HCT116 (cell line): ENCODE measurements around the gene PCGF5. TPM values are rescaled to one million over a fixed set of nuclear protein-coding genes. Genes with fewer than 3 reads are reported as not detected.

ENCODE experiments used
- ATAC-seq: fragments of 200-7000 bp; cut with Tn5 transposase; 2 replicates; pipeline ENCODE4 v1.9.1; 2020; ENCODE audit warnings: mild to moderate bottlenecking, moderate library complexity
- BruUV-seq: library from RNA; stranded (reverse); fragments of 400-500 nt; replicated peaks from 2 replicates; lab custom pipeline; 2021; lab: Mats Ljungman, UMichigan
- CTCF ChIA-PET: fragments of 300-600 bp; sonication (Branson Sonifier 250); formaldehyde crosslinking; loops from one replicate; lab custom pipeline; 2021; ENCODE audit warnings: antibody characterized with exemption; lab: Charles Lee
- POLR2A ChIA-PET: fragments of 300-600, 350-600 bp; sonication (Branson Sonifier 250); formaldehyde crosslinking; loops from one replicate; lab custom pipeline; 2021; ENCODE audit warnings: antibody characterized with exemption; lab: Charles Lee
- RAD21 ChIA-PET, 2 experiments: fragments of 300-600 bp; sonication (Branson Sonifier 250); formaldehyde crosslinking; loops; one replicate each; lab custom pipeline; 2023; ENCODE audit warnings: low total read pairs in 2 of 2; ENCODE audit not compliant: uncharacterized antibody in 2 of 2, unreplicated experiment in 2 of 2, low non-redundant PET in 1 of 2; lab: Charles Lee
- DNase-seq: peaks from one replicate; pipeline ENCODE4 v3.0.0-alpha.2; 2010; ENCODE audit warnings: low read depth, low spot score
- H2AFZ ChIP-seq: fragments of 200-600 bp; shearing (Covaris generic), sonication (generic); 2 replicates; pipeline ENCODE4 v1.6.1; 2017; ENCODE audit warnings: low read depth, mixed run types, mixed read lengths, antibody characterized with exemption, low read length; ENCODE audit not compliant: poor library complexity, severe bottlenecking
- H3K27ac ChIP-seq: 2 replicates; pipeline ENCODE4 v1.5.1; 2012; ENCODE audit warnings: low read depth, low read length
- H3K27me3 ChIP-seq: fragments of 200-600 bp; sonication (generic); 2 replicates; pipeline ENCODE4 v1.6.1; 2016; ENCODE audit warnings: mixed run types, low read length, mixed read lengths; ENCODE audit not compliant: insufficient read depth
- H3K36me3 ChIP-seq, 2 experiments: fragments of 200-500 bp in 1 of 2; fragments of 200-600 bp in 1 of 2; sonication (Bioruptor generic) in 1 of 2; sonication (generic) in 1 of 2; 2 replicates each; pipeline versions ENCODE4 v1.5.1 to v1.6.1; 2014 to 2016; ENCODE audit warnings: low read length in 2 of 2, inconsistent platforms in 1 of 2, mixed read lengths in 1 of 2, mixed run types in 1 of 2; ENCODE audit not compliant: insufficient read depth in 2 of 2, control insufficient read depth in 1 of 2
- H3K4me1 ChIP-seq, 2 experiments: fragments of 200-600 bp in 1 of 2; sonication (generic) in 1 of 2; 2 replicates each; pipeline versions ENCODE4 v1.5.1 to v1.6.1; 2012 to 2017; ENCODE audit warnings: low read length in 2 of 2, inconsistent platforms in 1 of 2, mild to moderate bottlenecking in 1 of 2, mixed read lengths in 1 of 2, mixed run types in 1 of 2, moderate library complexity in 1 of 2; ENCODE audit not compliant: insufficient read depth in 2 of 2, control insufficient read depth in 1 of 2
- H3K4me2 ChIP-seq: fragments of 200-600 bp; sonication (generic); 2 replicates; pipeline ENCODE4 v1.6.1; 2017; ENCODE audit warnings: mixed run types, low read length, mixed read lengths
- H3K4me3 ChIP-seq, 2 experiments: fragments of 200-600 bp in 1 of 2; sonication (generic) in 1 of 2; replicated peaks in 1 of 2; 2 replicates each; pipeline ENCODE4 v1.5.1; 2011 to 2016; ENCODE audit warnings: low read length in 2 of 2, control low read depth in 1 of 2, low read depth in 1 of 2, mild to moderate bottlenecking in 1 of 2, mixed read lengths in 1 of 2, mixed run types in 1 of 2
- H3K79me2 ChIP-seq: fragments of 200-600 bp; sonication (generic); 2 replicates; pipeline ENCODE4 v1.6.1; 2017; ENCODE audit warnings: mild to moderate bottlenecking, mixed run types, low read length, moderate library complexity, mixed read lengths; ENCODE audit not compliant: insufficient read depth
- H3K9ac ChIP-seq: fragments of 200-600 bp; sonication (generic); 2 replicates; pipeline ENCODE4 v1.6.1; 2016; ENCODE audit warnings: low read length, mixed read lengths
- H3K9me2 ChIP-seq: fragments of 200-600 bp; sonication (generic), shearing (Covaris generic); 2 replicates; pipeline ENCODE4 v1.6.1; 2017; ENCODE audit warnings: mixed run types, mild to moderate bottlenecking, moderate library complexity; ENCODE audit not compliant: insufficient read depth
- H3K9me3 ChIP-seq, 2 experiments: fragments of 200-500 bp in 1 of 2; fragments of 200-600 bp in 1 of 2; sonication (Bioruptor generic) in 1 of 2; sonication (generic) in 1 of 2; 2 replicates each; pipeline ENCODE4 v1.6.1; 2014 to 2017; ENCODE audit warnings: low read length in 2 of 2, mixed read lengths in 2 of 2, inconsistent platforms in 1 of 2, low read depth in 1 of 2, mild to moderate bottlenecking in 1 of 2, mixed run types in 1 of 2, moderate library complexity in 1 of 2; ENCODE audit not compliant: control insufficient read depth in 1 of 2, insufficient read depth in 1 of 2
- H4K20me1 ChIP-seq: fragments of 200-600 bp; sonication (generic), shearing (Covaris generic); 2 replicates; pipeline ENCODE4 v1.6.1; 2017; ENCODE audit warnings: mixed run types, mild to moderate bottlenecking, moderate library complexity; ENCODE audit not compliant: insufficient read depth
- ATF3 ChIP-seq: IDR thresholded peaks from 2 replicates; pipeline ENCODE4 v1.6.1; 2012
- CBX3 ChIP-seq: IDR thresholded peaks from 2 replicates; pipeline ENCODE4 v1.6.1; 2012; ENCODE audit warnings: low read depth
- CTCF ChIP-seq, 3 experiments: fragments of 200-600 bp in 1 of 3; sonication (generic) in 1 of 3; IDR thresholded peaks in 2 of 3; conservative IDR thresholded peaks in 1 of 3; 2 replicates each; pipeline ENCODE4 v1.5.1; 2012 to 2017; ENCODE audit warnings: low read depth in 2 of 3, low read length in 2 of 3, antibody characterized with exemption in 1 of 3, borderline replicate concordance in 1 of 3, control low read depth in 1 of 3, mild to moderate bottlenecking in 1 of 3, mixed read lengths in 1 of 3, mixed run types in 1 of 3, moderate library complexity in 1 of 3; ENCODE audit not compliant: insufficient read depth in 1 of 3
- EZH2 ChIP-seq: fragments of 200-600 bp; sonication (generic); IDR thresholded peaks from 2 replicates; pipeline ENCODE4 v1.6.1; 2017; ENCODE audit warnings: antibody characterized with exemption, mixed run types
- FOSL1 ChIP-seq: IDR thresholded peaks from 2 replicates; pipeline ENCODE4 v1.6.1; 2012; ENCODE audit warnings: low read depth
- JUND ChIP-seq: IDR thresholded peaks from 2 replicates; pipeline ENCODE4 v1.6.1; 2012
- POLR2A ChIP-seq: IDR thresholded peaks from 2 replicates; pipeline ENCODE4 v1.7.0; 2011; ENCODE audit warnings: borderline replicate concordance; ENCODE audit not compliant: insufficient read depth, insufficient read length; ENCODE audit errors: extremely low read depth
- SIN3A ChIP-seq: IDR thresholded peaks from 2 replicates; pipeline ENCODE4 v1.6.1; 2012; ENCODE audit warnings: low read depth
- TCF7L2 ChIP-seq: IDR thresholded peaks from 2 replicates; pipeline ENCODE4 v1.7.0; 2011; ENCODE audit warnings: borderline replicate concordance, inconsistent platforms; ENCODE audit not compliant: insufficient read depth, insufficient read length; ENCODE audit errors: extremely low read depth
- ZFX ChIP-seq: fragments of 450-650 bp; IDR thresholded peaks from 2 replicates; pipeline ENCODE4 v1.6.1; 2017
- ZNF274 ChIP-seq: fragments of 200-500 bp; sonication (Bioruptor generic); IDR thresholded peaks from 2 replicates; pipeline ENCODE4 v1.6.1; 2014; ENCODE audit warnings: mild to moderate bottlenecking, low read depth, low read length, inconsistent platforms
- intact Hi-C: fragments of 100-400 bp; cut with micrococcal nuclease; formaldehyde crosslinking; loops from 2 replicates; pipeline ENCODE4 v1.10.0; 2022
- total RNA-seq: library from RNA; stranded (reverse); gene quantifications from one replicate; pipeline ENCODE4 v1.2.1, GENCODE V29; 2021; ENCODE audit not compliant: unreplicated experiment

PCGF5 gene
- total RNA-seq, 1 experiment from 2014 or later = 27.5 TPM

GRCh38 chr10:91328320-91328984 lies 108.0 kb downstream of the PCGF5 start:
- ChIA-PET POLR2A (no interaction called here), RAD21 (interaction anchor here in 1 of 2 experiments (0.6 kb wide), 1 partner anchor 238 kb away, joined by 3 read pairs; no protein-coding TSS in a partner anchor), CTCF (interaction anchor here (1.1 kb wide), 1 partner anchor 30 kb away, joined by 3 read pairs; no protein-coding TSS in a partner anchor)
- ATAC-seq (no peak), DNase-seq (no peak)
- H3K27me3 ChIP-seq = no peaks in the 10 kb centered on the region
- no peak overlapping the region for H3K9ac ChIP-seq
- no peak overlapping the region for H3K4me3 ChIP-seq
- intact Hi-C loops = no loop called here
- H3K9me3 ChIP-seq = no peaks in the 10 kb centered on the region
- no peaks in the 10 kb centered on the region for H3K4me1 ChIP-seq
- no TSS peak for BruUV-seq
- no peaks in the 10 kb centered on the region for H3K9me2 ChIP-seq
- H3K27ac ChIP-seq = no peak overlapping the region
- no peaks in the 10 kb centered on the region for H4K20me1 ChIP-seq
- TF ChIP-seq ZFX = no peak
- TF ChIP-seq CBX3 = no peak
- TF ChIP-seq FOSL1 = no peak
- no peak for TF ChIP-seq POLR2A
- TF ChIP-seq ZNF274 = no peak
- no peak for TF ChIP-seq SIN3A
- no peak for TF ChIP-seq CTCF (IDR thresholded peaks at IDR 0.05 in 2 of 3, conservative IDR thresholded peaks at IDR 0.05 in 1 of 3; ENCODE audit: borderline replicate concordance in 1 of 3, insufficient read depth in 1 of 3, low read depth in 2 of 3, low read length in 2 of 3)
- TF ChIP-seq EZH2 = no peak
- TF ChIP-seq JUND = no peak
- no peak for TF ChIP-seq TCF7L2
- no peak for TF ChIP-seq ATF3
- H3K4me2 ChIP-seq = no peak overlapping the region
- H2AFZ ChIP-seq = no peak overlapping the region
- H3K79me2 ChIP-seq = no peaks in the 10 kb centered on the region
- no peaks in the 10 kb centered on the region for H3K36me3 ChIP-seq

Other genes starting within 250 kb of the PCGF5 start
- 3.0 TPM for gene HECTD2, start 189.7 kb downstream of the PCGF5 start, total RNA-seq